Renal cortical epithelial cell (primary cell): ENCODE data around the gene HRH3. TPM values are rescaled to one million over a fixed set of nuclear protein-coding genes. Genes with fewer than 3 reads are reported as not detected.

Experiments used
- DNase-seq: peaks from one replicate; pipeline ENCODE4 v3.0.0-alpha.2; 2011; ENCODE audit warnings: low read depth
- total RNA-seq: library from RNA; depleted of rRNA; stranded (reverse); fragments of >200 nt; gene quantifications from 2 replicates; pipeline ENCODE4 v1.2.3, GENCODE V29; 2014

HRH3 gene
- total RNA-seq, 1 donor from 2014 or later, result not detected

DNA sequence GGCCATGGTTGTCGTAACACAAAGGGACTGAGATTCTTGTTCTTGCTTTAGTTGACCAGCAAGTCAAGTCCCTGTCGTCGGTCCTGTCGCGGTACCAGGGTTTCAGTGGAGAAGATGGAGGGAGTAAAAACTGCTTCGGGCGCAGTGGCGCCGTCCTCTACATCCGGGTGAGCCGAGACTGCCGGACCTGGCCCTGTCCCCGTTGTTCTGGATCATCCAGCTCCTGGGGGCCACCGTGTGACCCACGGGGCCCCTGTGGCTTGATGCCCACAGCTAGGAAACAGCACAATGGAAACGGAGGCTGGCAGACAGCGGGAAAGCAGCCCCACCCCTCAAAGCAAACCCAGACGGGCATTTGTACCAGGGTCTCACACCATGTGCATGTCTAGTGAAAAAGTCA is 22.3 kb downstream of the HRH3 start:
- no peak for DNase-seq

DNA sequence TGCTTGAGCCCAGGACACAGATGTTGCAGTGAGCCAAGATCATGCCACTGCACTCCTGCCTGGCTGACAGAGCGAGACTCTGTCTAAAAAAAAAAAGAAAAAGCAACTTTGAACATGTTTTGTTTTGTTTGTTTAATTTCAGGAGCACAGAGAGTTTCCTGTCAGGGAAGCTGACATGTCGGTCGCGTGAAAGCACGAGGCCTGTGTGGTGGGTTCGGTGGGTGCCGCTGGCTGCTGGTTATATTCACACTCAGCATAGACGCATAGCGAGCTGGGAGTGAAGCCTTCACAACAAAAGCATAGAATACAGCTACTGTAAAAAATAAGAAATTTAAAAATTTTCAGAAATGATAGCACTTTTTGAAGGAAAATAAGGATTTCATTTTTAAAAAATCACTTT is 22.8 kb downstream of the HRH3 start:
- DNase-seq, result no peak

DNA sequence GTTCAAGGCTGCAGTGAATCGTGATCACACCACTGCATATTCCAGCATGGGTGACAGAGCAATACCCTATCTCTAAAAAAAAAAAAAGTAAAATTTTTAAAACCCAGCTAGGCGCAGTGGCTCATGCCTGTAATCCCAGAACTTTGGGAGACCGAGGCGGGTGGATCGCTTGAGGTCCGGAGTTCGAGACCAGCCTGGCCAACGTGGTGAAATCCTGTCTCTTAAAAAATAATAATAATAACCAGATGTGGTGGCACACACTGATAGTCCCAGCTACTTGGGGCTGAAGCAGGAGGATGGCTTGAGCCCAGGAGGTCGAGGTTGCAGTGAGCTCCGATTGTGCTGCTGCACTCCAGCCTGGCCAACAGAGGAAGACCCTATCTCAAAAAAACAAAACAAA is 23.8 kb downstream of the HRH3 start:
- no peak for DNase-seq

DNA sequence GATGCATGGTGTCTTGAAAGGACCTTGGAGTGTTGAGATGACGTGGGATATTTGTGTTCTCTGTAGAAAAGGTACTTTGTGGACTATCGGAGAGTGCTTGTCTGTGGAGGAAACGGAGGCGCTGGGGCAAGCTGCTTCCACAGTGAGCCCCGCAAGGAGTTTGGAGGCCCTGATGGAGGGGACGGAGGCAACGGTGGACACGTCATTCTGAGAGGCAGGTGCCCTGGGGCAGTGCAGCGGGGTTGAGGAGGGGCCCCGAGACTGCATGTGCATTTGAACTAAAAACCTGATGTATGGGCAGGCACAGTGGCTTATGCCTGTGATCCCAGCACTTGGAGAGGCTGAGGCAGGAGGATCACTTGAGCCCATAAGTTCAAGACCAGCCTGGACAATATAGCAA is 24.3 kb downstream of the HRH3 start:
- no peak for DNase-seq

DNA sequence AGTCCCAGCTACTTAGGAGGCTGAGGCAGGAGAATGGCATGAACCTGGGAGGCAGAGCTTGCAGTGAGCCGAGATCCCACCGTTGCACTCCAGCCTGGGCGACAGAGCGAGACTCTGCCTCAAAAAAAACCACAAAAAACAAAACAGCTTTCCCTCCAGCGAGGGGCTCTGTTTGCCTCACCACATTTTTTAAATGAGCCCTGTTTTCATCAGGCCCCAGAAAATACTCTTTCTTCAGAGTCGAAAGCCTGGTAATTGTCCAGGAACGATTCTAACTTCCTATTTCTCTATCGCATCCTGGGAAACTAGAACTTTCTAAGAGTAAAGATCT is 25.0 kb downstream of the HRH3 start:
- no peak for DNase-seq

DNA sequence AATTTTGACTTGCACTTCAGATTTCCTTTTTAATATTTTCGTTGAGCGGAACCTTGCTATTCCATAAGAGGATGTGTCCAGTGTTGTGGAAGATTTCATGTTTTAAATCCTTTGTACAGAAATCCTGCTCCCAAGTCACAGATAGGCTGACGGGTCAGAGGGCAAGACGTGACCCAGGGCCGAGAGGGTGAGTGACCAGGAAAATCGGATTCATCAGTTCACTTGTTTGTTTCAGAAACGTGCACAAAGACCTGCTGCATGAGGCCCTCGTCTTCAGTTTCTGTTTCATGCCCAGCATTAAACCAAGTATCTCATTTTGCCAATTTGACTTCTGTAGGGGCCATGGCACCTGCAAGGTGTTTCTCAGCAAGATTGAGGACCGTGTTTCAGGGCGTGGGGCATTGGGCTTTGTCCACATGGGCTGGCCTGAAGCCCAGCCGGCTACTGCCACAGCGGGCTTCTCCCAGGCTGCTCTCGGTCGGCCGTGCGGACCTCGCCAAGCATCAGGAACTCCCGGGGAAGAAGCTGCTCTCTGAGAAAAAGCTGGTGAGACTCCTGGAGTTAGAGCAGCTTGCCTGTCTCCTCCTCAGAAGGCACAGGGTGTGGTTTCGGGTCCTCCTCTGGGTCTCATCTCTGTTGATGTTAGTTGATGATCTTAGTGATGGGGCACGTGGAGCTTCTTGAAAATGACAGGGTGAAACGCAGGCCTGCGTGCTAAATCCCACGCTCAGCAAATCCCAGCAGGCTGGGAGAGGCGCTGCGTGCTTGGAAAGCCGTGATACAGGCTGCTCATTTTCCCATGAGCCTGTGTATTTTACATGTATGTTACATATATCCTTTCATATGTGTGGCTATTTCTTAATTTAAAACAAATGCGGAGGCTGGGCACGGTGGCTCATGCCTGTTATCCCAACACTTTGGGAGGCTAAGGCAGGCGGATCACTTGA is 26.7 kb downstream of the HRH3 start:
- DNase-seq, result no peak

DNA sequence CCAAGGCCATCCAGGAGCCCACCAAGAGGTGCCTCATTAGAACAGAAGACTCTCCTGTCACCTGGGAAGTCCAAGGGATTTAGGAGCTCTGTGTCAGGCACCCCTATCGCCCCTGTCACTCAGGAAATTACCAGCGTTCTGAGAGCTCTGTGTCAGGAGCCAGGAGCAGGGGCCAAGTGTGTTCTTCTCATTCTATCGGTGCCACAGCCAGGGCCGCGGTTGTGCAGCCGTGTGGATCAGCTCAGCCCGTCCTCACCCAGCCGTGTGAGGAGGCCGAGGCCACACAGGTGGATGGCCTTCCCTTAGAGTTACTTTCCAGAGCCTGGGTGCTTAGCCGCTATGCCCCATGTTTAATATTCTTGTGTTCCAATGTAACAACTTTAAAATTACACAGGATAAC is 27.4 kb downstream of the HRH3 start:
- no peak for DNase-seq

DNA sequence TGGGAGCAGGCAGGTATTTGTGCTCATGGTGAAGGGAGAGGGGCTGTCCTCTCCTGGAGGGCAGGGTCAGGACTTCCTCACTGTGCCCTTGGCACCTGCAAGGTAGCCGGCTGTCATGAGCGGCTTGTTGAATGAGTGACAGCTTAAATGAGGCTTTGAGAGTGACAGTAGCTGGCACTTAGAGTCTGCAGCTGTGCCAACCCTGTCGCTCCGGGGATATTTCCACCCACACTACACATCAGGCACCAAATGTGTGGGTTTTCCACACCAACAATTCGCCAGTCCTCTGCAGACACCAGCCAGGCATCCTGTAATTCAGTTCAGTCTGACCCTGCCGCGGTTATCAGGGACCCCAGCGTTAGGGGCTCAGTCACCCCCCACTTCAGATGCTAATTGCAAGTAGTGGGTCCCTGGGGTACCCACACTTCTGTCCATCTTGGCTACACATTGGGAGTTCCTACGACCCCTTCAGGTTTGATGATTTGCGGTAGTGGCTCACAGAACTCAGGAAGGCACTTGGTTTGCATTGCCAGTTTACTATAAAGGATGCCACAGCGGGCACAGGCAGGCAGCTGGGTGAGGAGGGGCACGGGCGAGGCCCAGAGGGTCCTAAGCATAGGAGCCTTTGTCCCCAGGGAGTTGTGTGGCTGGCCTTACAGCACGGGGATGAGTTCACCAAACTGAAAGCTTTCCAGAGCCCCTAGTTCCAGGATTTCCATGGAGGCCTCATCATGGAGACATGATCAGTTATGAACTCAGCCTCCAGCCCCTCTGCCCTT is 28.1 kb downstream of the HRH3 start:
- DNase-seq, result no peak

DNA sequence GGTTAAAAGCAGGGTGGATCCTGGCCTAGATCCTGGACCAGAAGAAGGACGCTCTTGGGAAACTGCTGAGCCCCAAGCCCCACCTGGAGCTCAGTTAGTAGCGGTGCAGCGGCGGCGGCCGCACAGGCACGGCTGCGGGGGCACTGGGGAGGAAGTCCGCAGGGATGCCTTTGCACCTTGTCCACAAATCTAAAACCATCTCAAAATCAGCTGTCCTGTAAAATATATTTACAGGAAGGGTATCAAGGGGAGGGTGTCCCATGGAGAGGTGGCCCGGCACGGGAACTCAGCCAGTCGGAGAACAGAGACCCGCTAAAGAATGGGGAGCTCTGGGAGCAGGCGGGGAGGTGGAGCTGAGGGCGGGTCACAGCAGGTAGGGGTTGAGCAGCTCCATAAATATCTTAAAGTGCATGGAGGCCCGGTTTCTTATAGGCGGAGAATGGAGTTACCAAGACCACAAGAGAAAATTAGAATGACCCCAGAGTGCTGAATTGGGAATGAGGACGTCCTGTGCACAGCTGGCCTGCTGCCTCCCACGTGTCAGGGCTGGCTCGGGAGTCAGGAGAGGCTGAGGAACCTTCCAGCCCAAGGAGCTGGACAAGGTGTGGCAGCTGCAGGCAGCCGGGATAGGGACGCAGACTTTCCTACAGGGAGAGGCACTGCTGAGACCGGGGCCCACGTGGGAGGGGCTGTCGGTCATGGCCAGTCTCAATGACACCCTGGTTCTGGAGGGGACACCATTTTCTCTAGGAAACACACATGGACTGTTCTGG is 29.3 kb downstream of the HRH3 start:
- no peak for DNase-seq

DNA sequence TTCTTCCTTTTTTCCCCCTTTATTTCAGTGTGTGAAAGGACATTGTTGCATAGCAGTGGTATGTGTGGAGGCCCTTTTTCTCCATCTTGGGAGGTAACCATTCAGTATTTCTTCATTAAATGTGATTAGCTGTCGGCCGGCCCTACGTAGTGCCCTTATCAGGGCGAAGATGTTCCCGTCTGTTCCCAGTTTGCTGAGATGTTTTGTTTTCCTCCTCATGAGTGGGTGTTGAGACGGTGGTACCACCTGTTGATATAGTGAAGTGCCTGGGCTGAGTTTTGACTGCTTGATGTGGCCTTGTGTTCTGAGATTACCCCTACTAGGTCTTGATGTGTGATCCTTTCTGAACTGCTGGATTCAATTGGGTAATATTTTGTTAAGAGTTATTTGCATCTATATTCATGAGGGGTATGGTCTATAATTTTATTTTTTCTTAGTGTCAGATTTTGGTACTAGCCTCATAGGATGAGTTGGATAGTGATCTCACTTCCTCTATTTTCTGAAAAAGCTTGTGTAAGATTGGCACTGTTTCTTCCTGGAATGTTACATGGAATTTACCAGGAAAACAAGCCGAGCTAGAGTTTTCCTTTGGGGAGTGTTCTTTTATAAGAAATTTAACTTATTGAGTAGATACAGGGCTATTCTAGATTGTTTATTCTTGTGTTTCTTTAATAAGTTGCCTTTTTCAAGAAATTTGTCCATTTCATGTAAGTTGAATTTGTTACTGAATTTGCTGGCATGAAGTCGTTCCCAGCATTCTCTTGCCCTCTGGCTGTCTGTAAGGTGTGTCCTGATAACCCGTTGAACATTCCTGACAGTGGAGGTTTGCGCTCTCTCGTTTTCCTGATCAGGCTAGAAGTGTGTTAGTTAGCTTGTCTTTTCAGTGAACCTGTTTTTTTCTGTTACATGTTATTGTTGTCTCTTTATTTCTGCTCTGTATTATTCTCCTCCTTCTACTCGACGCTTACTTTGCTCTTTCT is 32.9 kb downstream of the HRH3 start:
- DNase-seq, result no peak

DNA sequence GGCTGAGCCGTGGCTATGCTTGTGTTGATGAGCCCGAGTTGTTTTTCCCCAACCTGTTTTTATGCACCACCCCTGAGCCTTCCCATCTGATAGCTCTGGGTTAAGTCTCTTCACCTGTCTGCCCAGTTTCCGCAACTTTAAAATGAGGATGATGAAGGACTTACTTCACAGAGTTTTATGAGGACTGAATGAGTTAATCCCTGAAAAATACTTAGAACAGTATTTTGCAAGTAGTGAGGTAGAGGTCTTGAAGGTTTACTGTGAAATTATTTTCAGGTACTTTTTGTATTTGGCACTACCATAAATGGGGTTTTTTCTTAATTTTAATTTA is 34.0 kb downstream of the HRH3 start:
- no peak for DNase-seq

DNA sequence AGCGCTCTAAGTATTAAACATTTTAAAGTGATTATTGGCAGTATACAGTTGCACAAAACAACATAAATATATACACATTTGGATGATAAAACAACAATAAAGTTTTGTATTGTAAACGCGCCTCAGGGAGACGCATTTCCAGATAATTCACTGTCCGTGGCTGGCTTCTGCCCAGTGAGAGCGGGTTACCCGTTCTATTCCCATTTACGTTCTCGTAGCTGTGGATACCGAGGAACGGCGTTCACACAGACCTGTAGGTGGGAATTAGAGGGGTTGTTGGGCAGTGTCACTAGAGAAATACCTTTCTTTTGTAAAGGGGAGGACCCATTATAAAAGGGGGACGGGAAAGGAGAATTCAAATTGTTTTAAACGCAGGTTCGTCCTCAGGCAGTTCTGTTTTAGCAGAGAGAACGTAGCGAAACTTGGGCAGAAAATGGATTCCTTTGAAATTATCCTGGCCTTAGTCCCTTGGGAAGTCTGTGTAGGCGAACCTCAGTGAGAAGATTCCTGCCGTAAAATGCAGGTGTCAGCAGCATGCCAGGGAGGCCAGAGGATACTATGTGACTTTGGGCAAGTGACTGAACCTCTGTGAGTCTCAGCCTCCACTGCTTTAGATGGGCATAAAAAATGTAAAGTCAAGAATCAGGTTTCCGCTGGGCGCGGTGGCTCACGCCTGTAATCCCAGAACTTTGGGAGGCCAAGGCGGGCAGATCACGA is 36.5 kb downstream of the HRH3 start:
- DNase-seq, result no peak

DNA sequence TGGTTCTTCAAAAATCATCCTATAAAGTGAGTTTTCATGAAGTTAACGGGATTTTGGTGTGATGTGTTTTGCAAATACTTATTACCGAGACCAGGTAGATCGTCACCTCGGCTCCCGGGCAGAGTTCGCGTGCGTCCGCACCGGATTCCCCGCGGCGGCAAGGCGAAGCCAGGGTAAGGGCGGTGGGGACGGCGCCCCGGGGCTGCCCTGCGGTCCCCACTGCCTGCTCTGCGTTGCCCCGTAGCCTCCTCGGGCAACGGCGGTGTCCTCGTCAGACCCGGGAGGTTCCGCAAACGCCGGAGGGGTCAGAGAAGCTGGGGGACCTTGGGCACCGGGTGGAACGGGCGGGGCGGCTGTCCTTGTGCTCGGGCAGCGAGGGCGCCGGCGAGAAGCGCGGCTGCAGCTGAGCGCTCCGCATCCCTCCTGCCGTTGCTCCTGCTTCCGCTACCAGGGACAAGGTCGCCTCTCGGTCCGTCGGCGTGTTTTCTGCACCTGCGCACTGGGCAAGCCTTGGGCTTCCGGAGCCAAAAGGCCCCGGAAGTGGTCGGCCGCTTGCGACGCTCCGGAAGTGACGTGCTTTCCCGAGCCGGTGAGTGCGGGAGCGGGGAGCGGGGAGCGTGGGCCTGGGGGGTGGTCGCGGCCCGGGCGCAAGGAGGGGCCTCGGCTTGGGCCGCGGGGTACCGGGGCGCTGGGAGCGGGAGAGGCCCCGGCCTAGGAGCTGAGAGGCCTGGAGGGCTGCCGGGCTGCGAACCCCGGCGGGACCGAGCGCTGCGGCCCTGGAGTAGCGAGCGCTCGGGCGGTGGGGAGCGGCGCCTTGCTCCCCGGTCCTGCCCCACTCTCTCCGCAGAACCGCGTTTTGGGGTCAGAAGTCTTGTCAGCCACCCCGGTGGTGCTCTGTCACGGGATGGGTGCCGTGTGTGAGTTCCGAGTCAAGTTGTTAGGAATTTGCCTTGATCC is 37.3 kb downstream of the HRH3 start, which contains the start of gene MTG2:
Gene MTG2, plus strand, starts transcription at position 560 of the 957 bp plus-strand sequence. CDS start 10,393 bp downstream, outside the sequence.
- peak; percentile 89 for DNase-seq

DNA sequence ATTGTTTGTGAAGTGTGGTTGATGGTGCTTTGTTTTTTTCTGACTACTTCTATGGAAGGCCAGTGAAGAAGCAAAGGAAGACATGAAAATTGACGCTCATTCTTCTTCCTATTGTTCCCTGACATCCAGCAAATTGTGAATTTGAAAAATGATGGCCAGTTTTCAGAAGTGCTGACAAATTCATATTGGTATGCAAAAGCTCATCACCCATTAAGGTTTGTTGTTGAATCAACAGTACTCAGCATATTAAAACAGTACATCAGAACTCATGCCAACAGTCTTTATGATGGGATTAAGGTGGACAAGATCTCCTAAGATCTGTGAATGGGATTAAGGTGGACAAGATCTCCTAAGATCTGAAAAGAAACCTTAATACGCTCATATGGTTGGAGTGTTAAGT is 38.3 kb downstream of the HRH3 start:
- no peak for DNase-seq

DNA sequence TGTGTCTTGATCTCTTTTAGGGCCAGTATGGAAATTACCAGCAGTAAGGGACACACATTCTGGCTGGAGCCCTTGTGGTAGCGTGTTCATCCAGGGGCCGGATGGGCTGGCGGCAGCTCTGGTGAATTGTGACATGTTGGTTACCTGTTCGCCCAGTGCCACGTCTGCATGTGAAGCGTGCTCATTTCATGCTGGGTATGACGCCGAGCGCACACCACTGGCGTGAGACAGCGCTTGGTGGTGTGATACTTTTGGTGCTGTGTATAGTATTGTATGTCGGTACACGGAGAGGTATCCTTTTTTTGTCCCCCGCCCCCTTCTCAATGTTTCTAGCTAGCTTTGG is 40.9 kb downstream of the HRH3 start:
- DNase-seq, result no peak

DNA sequence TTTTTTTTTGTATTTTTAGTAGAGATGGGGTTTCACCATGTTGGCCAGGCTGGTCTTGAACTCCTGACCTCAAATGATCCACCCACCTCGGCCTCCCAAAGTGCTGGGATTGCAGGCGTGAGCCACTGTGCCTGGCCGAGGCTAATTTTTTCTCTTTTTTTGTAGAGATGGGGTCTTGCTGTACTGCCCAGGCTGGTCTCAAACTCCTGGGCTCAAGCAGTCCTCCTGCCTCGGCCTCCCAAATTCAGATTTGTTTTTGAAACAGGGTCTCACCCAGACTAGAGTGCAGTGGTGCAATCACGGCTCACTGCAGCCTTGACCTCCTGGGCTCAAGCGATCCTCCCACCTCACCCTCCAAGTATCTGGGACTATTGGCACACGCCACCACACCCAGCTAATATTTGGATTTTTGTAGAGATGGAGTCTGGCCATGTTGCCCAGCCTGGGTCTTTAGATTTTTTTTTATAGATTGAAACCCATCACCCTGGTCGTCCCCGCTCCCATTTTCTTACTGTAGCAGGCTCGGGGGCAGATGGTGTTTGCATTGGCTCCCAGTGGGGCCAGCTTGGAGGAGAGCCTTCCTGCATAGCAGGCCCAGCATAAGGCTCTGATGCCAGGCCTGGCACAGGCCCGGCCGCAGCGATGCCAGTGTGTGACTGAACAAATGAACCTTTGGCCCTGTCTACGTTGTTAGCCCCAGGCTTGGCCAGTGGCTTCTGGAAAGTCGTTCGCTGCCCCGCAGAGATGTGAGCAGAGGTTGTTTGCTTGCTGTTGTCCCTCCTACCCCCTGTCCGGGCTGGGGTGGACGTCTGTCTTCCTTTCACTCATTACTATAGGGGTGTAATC is 41.5 kb downstream of the HRH3 start:
- no peak for DNase-seq

DNA sequence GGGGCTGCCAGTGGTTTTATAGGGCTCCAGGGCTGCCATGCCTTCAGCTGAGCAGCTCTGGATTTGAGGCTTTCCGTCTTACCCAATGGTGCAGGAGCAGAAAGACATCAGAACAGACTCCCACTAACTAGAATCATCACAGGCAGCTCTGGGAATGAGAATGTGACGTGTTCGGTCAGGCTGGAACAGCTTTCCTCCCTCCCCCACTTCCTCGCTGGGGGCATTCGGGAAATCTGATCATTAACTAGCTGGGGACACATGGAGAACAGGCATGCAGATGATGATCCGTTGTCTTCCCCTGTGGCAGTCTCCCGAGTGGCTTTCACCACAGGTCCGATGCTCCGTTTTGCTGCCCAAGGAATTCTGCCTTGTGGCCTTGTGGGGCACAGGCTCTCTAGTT is 42.8 kb downstream of the HRH3 start:
- DNase-seq, result no peak

DNA sequence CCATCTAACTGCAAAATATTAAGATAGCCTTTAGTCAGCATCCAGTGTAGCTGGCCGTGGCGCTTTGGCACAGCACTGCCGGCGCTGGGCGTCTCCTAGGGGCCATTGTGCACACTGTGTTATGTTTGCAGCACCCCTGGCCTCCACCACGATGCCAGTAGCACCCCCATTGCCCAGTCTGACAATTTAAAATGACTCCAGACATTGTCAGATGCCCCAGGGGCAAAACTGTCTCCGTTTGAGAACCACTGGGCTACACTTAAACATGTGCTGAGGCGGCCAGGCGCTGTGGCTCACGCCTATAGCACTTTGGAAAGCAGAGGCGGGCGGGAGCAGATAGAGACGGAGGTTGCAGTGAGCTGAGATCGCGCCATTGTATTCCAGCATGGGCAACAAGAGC is 43.2 kb downstream of the HRH3 start:
- no peak for DNase-seq

DNA sequence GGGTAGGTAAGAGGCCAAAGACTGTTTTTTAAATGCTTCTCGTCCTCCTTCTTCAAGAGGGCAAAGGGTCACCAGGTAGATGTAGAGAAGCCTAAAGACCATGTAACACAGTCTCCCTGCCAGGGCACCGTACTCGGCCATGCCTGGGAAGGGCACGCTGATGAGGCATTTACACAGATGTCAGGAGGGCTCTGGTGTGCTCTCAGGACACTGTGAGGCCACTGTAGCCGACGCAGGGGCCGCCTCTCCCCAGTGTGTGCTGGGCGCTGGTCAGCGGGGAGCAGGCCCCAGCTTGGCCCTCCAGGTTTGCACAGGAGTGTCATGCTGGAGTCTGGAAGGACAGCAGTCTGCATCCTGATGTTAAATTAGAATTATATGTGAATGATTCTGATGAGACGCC is 44.4 kb downstream of the HRH3 start:
- DNase-seq, result no peak
